ENCODE measurements around the gene MFSD1. TPM values are rescaled to one million over a fixed set of nuclear protein-coding genes. Genes with fewer than 3 reads are reported as not detected.

MFSD1 gene
- total RNA-seq, 1 experiment from 2014 or later = 38.6 TPM

GRCh38 chr3:158773166-158773565 is 28.7 kb upstream of the MFSD1 start:
- H4K20me1 ChIP-seq (ENCODE audit: insufficient read depth) = no peaks in the 10 kb centered on the region
- no peaks in the 10 kb centered on the region for H3K9me2 ChIP-seq (ENCODE audit: insufficient read depth)
- ChIA-PET POLR2A (ENCODE audit: unreplicated experiment) (no interaction called here), CTCF (no interaction called here)
- peaks cover 21% of the 10 kb centered on the region; the same call in 1 of the 2 replicates for H3K36me3 ChIP-seq (ENCODE audit: low read depth)
- no peak overlapping the region for H3K4me3 ChIP-seq
- TF ChIP-seq CTCF (conservative IDR thresholded peaks at IDR 0.05) (no peak), EZH2 (IDR thresholded peaks at IDR 0.05; ENCODE audit: low read depth) (no peak)
- no peaks in the 10 kb centered on the region for H3K79me2 ChIP-seq (ENCODE audit: low read depth)
- no peaks in the 10 kb centered on the region; the same call in 1 of the 2 replicates for H3K9me3 ChIP-seq (ENCODE audit: insufficient read depth, low read depth)
- no peaks in the 10 kb centered on the region for H3K27me3 ChIP-seq (ENCODE audit: insufficient read depth, low read depth)
- H3K4me1 ChIP-seq (replicated peaks; ENCODE audit: insufficient read depth) = peaks cover 79% of the 10 kb centered on the region
- intact Hi-C loops (cut with micrococcal nuclease; ENCODE audit: unreplicated experiment) = no loop called here
- H3K27ac ChIP-seq = peak overlapping the region; percentile 98
- no peak overlapping the region for H2AFZ ChIP-seq
- peak overlapping the region; percentile 64 for H3K4me2 ChIP-seq
- no peak for DNase-seq
- H3F3A ChIP-seq (ENCODE audit: insufficient read depth, low read depth) = peaks cover 68% of the 10 kb centered on the region
- no TSS peak for BruUV-seq (replicated peaks)

GRCh38 chr3:158773845-158774830 is 27.7 kb upstream of the MFSD1 start:
- Histone ChIP-seq H2AFZ (no peak overlapping the region), H3K4me1 (replicated peaks; ENCODE audit: insufficient read depth) (peaks cover 69% of the 10 kb centered on the region), H3F3A (ENCODE audit: insufficient read depth, low read depth) (peaks cover 59% of the 10 kb centered on the region), H3K27me3 (ENCODE audit: insufficient read depth, low read depth) (no peaks in the 10 kb centered on the region), H3K36me3 (ENCODE audit: low read depth) (peaks cover 21% of the 10 kb centered on the region; the same call in 1 of the 2 replicates), H3K4me2 (peak overlapping the region; percentile 64), H4K20me1 (ENCODE audit: insufficient read depth) (no peaks in the 10 kb centered on the region), H3K27ac (peak overlapping the region; percentile 98), H3K79me2 (ENCODE audit: low read depth) (no peaks in the 10 kb centered on the region), H3K9me2 (ENCODE audit: insufficient read depth) (no peaks in the 10 kb centered on the region), H3K9me3 (ENCODE audit: insufficient read depth, low read depth) (no peaks in the 10 kb centered on the region; the same call in 1 of the 2 replicates), H3K4me3 (no peak overlapping the region)
- no TSS peak for BruUV-seq (replicated peaks)
- TF ChIP-seq EZH2 (IDR thresholded peaks at IDR 0.05; ENCODE audit: low read depth) (no peak), CTCF (conservative IDR thresholded peaks at IDR 0.05) (0 out of 2 replicates have a peak, but pooled peaks have one; percentile 18)
- ChIA-PET CTCF (no interaction called here), POLR2A (ENCODE audit: unreplicated experiment) (no interaction called here)
- intact Hi-C loops (cut with micrococcal nuclease; ENCODE audit: unreplicated experiment) = no loop called here
- DNase-seq = peak in 1 of 2 experiments; percentile 73

GRCh38 chr3:158774965-158775364 is 26.9 kb upstream of the MFSD1 start:
- no peaks in the 10 kb centered on the region for H4K20me1 ChIP-seq (ENCODE audit: insufficient read depth)
- peaks cover 21% of the 10 kb centered on the region; the same call in 1 of the 2 replicates for H3K36me3 ChIP-seq (ENCODE audit: low read depth)
- H3K79me2 ChIP-seq (ENCODE audit: low read depth) = no peaks in the 10 kb centered on the region
- peaks cover 61% of the 10 kb centered on the region for H3K4me1 ChIP-seq (replicated peaks; ENCODE audit: insufficient read depth)
- BruUV-seq (replicated peaks) = no TSS peak
- H2AFZ ChIP-seq = no peak overlapping the region
- peaks cover 50% of the 10 kb centered on the region for H3F3A ChIP-seq (ENCODE audit: insufficient read depth, low read depth)
- intact Hi-C loops (cut with micrococcal nuclease; ENCODE audit: unreplicated experiment) = no loop called here
- no peaks in the 10 kb centered on the region for H3K27me3 ChIP-seq (ENCODE audit: insufficient read depth, low read depth)
- H3K27ac ChIP-seq = peak overlapping the region; percentile 98
- no peak overlapping the region for H3K4me3 ChIP-seq
- POLR2A ChIA-PET (ENCODE audit: unreplicated experiment) = no interaction called here
- TF ChIP-seq EZH2 (IDR thresholded peaks at IDR 0.05; ENCODE audit: low read depth) (no peak), CTCF (conservative IDR thresholded peaks at IDR 0.05) (no peak)
- no peaks in the 10 kb centered on the region for H3K9me2 ChIP-seq (ENCODE audit: insufficient read depth)
- DNase-seq = no peak
- CTCF ChIA-PET = no interaction called here
- no peak overlapping the region for H3K4me2 ChIP-seq
- no peaks in the 10 kb centered on the region; the same call in 1 of the 2 replicates for H3K9me3 ChIP-seq (ENCODE audit: insufficient read depth, low read depth)

Data from PC-9 (cell line).